HepG2 (cell line): Measurements from ENCODE around the gene LDB2. TPM values are rescaled to one million over a fixed set of nuclear protein-coding genes. Genes with fewer than 3 reads are reported as not detected.

Experiments
- ARNTL ChIP-seq: sonication (generic); formaldehyde crosslinking; IDR thresholded peaks from 2 replicates; pipeline ENCODE4 v1.4.0; 2020; ENCODE audit warnings: mild to moderate bottlenecking, missing genetic modification reagents
- E2F5 ChIP-seq: sonication (generic); formaldehyde crosslinking; conservative IDR thresholded peaks from 2 replicates; pipeline ENCODE4 v1.4.0; 2020; ENCODE audit warnings: missing genetic modification reagents
- HES4 ChIP-seq: sonication (generic); formaldehyde crosslinking; IDR thresholded peaks from 2 replicates; pipeline ENCODE4 v1.9.0; 2021; ENCODE audit warnings: mild to moderate bottlenecking, missing genetic modification reagents, borderline replicate concordance
- PRDM10 ChIP-seq: sonication (generic); formaldehyde crosslinking; IDR thresholded peaks from 2 replicates; pipeline ENCODE4 v1.4.0; 2020; ENCODE audit warnings: low read depth, missing genetic modification reagents
- RARG ChIP-seq: sonication (generic); formaldehyde crosslinking; IDR thresholded peaks from 2 replicates; pipeline ENCODE4 v1.4.0; 2020; ENCODE audit warnings: low read depth, mild to moderate bottlenecking, missing genetic modification reagents
- RNF219 ChIP-seq: sonication (generic); formaldehyde crosslinking; IDR thresholded peaks from 2 replicates; pipeline ENCODE4 v1.5.0; 2020; ENCODE audit warnings: mild to moderate bottlenecking, missing genetic modification reagents
- ZNF124 ChIP-seq: sonication (generic); formaldehyde crosslinking; IDR thresholded peaks from 2 replicates; pipeline ENCODE4 v1.4.0; 2020; ENCODE audit warnings: missing genetic modification reagents
- ZNF18 ChIP-seq: sonication (generic); formaldehyde crosslinking; IDR thresholded peaks from 2 replicates; pipeline ENCODE4 v1.8.0; 2022; ENCODE audit warnings: mild to moderate bottlenecking, missing genetic modification reagents; ENCODE audit not compliant: insufficient replicate concordance
- ZNF251 ChIP-seq: sonication (generic); formaldehyde crosslinking; IDR thresholded peaks from 2 replicates; pipeline ENCODE4 v1.9.0; 2021; ENCODE audit warnings: mild to moderate bottlenecking, missing genetic modification reagents
- ZNF607 ChIP-seq: sonication (generic); formaldehyde crosslinking; IDR thresholded peaks from 2 replicates; pipeline ENCODE4 v1.5.1; 2020; ENCODE audit warnings: missing genetic modification reagents, mild to moderate bottlenecking, borderline replicate concordance
- ZNF644 ChIP-seq: IDR thresholded peaks from 2 replicates; pipeline ENCODE4 v1.6.1; 2016; ENCODE audit warnings: low read depth
- polyA plus RNA-seq, 8 experiments: library from polyadenylated mRNA; depleted of rRNA in 3 of 8; stranded (reverse) in 7 of 8; unstranded in 1 of 8; fragments of >200 nt; fragmentation: Illumina TruSeq in 4 of 8; extraction: Trizol in 4 of 8; gene quantifications; 2 replicates each; pipeline versions ENCODE4 v1.2.1 to v1.2.3, GENCODE V29; 2011 to 2016; ENCODE audit warnings: low read depth in 4 of 8, missing spikeins in 1 of 8, mixed read lengths in 1 of 8; ENCODE audit not compliant: insufficient read depth in 1 of 8
- total RNA-seq, 5 experiments: library from RNA; depleted of rRNA; stranded (reverse); fragments of >200 nt; fragmentation: Illumina TruSeq; extraction: Trizol; gene quantifications; 2 replicates each; pipeline ENCODE4 v1.2.3, GENCODE V29; 2016; ENCODE audit warnings: low read depth in 1 of 5

The LDB2 gene
- total and polyA plus RNA-seq, 2 of the 13 experiments (the other 11 are each of a cell fraction or from before 2014, with no cell fraction given), result not detected

- TF ChIP-seq RNF219 (CRISPR knock-in tag) (no peak), ARNTL (CRISPR knock-in tag) (no peak), ZNF251 (CRISPR knock-in tag) (no peak), ZNF607 (CRISPR knock-in tag) (no peak), HES4 (CRISPR knock-in tag) (no peak), ZNF18 (CRISPR knock-in tag) (no peak), ZNF124 (CRISPR knock-in tag) (no peak), PRDM10 (CRISPR knock-in tag) (no peak), RARG (CRISPR knock-in tag) (no peak), ZNF644 (CRISPR knock-in tag) (no peak), E2F5 (CRISPR knock-in tag) (no peak)
- TF ChIP-seq, all 625 proteins: peak for 0
Measured at GRCh38 chr4:16588149-16588548, 310.3 kb downstream of the LDB2 start (continued).
